T1000 (cell line): ENCODE measurements around the gene PKN1.
A peak's percentile ranks its signal among the peaks of the same experiment; 100 is the strongest.
"Not testable (repeated sequence)": the region's sequence is repeated elsewhere in the genome, so short reads cannot be mapped to it uniquely, and the experiment has no call there.

ENCODE experiments used
- DNase-seq: peaks from one replicate; lab custom pipeline; 2025; ENCODE audit warnings: mixed read lengths; lab: John Stamatoyannopoulos, UW

The PKN1 gene

DNA sequence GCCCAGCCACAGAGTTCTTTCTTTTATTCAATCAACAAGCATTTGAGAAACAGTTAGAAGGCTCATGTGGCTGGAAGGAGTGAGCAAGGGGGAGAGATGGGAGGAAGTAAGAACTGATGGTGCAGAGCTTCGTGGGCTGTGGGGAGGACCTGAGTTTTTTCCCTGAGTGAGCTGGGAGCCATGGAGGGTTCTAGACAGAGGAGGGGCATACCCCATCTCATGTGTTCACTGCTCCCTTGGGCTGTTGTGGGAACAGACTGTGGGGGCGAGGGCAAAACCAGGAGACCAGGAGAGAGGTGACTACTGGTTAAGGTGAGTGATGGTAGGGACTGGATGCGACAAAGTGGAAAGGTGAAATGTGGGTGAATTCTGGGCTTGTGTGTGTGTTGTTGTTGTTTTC is 2.4 kb upstream of the PKN1 start:
- DNase-seq: no peak

DNA sequence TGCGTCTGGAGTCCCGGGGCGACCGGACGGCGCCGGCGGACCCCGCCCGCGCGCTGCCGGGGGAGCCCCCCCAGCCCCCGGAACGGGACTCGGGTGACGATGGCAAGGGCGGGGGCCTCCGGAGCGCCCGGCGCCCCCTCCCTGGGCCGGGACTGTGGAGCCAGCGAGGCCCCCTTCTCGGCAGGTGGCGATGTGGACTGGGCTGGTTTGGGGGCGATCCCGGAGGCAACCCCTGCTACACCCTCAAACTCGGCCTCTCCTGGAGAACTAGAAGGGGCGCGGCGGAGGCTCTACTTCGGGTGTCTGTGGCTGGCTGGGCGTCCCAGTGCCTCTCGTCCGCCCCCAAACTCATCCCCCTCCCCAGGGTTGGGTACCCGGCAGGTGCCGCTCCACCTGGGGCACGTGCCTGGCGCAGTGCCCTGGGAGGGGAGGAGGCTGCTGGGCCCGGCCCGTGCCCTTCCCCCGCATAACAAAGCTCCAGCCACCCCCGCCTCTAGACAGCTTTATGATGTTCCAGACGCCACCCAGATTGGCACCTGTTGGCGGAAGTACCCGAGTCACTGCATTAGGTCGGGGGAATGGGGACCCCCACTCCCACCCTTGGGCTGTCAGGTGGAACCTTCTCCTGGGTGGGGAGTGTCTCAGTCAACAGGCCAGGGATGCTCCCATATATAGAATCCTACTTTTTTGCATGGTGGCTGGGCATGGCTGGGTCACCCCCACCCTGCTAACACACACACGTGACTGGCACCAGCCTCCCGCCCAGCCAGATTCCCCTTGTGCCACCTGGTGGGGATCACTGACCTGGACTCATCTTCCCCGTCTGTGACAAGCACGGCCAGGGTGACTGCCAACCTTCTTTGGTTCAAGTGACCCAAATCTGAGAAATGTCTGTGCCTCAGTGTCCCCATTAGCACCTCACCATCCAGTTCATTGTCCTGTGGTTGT is 722 bp downstream of the PKN1 start:
- no peak for DNase-seq

DNA sequence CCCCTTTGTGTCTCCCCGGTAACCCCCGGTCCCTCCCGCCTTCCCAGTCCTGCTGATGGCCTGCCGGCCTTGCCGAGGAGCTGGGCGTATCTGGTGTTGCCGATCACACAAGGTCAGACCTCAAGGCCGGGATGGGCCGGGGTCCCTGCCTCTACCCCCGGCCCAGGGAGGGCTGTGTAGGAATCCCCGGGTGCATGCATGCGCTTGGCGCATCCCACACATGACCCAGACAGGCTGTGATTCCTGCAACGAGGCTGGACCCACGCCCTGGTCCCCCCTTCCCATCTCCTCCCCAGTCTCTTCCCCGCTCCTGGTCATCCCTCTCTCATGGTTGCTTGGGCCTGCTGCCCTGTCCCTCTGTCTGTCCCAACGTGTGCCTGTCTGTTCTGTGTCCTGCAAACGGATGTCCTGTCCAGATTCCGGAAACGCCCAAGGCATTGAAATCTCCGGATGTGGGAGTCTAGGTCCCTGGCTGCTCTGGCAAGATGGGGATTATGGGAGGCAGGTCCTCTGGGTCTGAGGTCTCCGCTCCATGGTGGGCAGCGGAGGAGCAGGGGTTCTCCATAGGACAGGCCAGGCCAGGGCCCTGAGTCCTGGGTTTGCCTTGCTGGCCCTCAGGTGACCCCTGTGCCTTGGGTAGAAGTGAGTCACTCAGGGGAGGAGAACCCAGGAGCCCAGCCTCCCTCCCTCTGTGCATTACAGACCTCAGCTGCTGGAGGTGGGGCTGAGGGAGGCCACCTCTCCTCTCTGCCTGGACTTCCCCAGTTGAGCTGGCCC is 1.6 kb downstream of the PKN1 start:
- no peak for DNase-seq

DNA sequence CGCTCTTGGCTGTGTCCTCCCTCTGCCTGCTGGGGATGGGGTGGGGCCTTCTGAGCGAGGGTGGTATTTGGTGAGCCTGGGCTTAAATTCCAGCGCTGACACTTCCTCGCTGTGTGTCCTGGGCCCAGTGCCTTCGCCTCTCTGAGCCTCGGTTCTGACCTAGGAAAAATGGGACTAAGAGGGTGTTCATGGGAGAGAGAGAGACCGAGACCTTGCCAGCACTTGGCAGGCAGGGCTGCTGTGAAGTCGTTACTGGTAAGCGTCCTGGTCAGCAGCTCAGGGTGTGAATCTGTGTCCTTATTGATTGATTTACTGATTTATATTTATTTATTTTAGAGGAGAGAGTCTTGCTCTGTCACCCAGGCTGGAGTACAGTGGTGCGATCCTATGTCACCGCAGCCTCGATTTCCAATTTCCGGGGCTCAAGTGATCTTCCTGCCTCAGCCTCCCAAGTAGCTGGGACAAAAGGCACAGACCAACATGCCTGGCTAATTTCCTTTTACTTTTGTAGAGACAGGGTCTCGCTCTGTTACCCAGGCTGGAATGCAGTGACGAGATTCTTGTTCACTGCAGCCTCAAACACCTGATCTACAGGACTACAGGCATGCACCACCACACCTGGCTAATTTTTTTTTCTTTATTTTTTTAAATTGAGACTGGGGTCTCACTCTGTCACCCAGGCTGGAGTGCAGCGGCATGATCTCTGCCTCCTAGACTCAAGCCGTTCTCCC is 2.4 kb downstream of the PKN1 start:
- no peak for DNase-seq

DNA sequence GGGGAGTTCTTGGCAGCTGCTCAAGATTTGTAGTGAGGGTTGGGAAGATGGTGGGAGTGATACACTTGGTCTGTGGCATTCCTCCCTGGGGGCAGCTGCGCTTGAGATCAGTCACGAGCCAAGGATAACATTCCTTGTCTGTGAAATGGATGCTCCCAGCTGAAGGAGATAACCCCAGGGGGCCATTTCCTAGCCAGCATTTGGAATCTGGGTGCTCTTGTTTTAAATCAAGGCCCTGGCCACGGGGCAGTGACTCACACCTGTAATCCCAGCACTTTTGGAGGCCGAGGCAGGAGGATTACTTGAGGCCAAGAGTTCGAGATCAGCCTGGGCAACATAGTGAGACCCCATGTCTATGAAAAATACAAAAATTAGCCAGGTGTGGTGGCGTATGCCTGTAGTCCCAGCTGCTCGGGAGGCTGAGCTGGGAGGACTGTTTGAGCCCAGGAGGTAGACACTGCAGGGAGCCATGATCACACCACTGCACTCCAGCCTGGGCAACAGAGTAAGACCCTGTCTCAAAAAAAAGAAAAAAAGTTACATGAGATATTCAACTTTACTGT is 4.6 kb downstream of the PKN1 start:
- DNase-seq: no peak

DNA sequence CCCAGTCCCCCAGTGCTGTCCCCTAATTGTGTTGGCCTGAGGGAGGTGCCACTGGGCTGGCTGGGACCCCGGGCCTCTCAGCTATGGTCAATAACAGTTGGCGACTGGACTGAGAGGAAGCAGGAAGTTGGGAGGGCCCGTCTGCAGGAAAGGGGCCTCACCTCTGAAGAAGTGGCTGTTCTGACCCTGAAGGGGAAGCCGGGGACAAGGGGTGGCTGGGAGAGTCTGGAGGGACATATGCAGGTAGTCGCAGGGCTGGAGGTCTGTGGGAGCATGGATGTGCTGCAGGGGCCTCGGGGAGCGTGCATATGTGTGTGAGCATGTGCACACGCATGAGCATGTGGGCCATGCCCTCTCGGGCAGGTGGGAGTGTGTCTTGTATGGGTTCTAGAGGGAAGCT is 5.9 kb downstream of the PKN1 start:
- DNase-seq: no peak

DNA sequence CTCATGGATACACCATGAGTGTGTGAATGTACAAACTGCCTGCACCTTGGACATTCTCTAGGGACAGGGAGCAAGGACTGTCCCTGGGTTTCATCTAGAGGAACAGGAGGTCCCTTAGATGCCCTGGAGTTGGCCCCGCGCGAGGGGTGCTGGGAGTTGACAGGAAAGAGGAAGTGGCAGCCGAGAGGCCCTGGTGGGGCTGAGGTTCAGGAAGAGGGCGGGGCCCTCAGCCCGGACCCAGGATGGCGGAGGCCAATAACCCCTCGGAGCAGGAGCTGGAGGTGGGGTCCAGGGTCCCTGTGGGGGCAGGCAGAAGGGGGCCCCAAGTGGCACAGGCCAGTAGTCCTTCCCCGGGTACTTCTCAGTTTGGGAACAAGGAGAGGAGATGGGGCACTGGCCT is 6.9 kb downstream of the PKN1 start:
- DNase-seq: no peak

DNA sequence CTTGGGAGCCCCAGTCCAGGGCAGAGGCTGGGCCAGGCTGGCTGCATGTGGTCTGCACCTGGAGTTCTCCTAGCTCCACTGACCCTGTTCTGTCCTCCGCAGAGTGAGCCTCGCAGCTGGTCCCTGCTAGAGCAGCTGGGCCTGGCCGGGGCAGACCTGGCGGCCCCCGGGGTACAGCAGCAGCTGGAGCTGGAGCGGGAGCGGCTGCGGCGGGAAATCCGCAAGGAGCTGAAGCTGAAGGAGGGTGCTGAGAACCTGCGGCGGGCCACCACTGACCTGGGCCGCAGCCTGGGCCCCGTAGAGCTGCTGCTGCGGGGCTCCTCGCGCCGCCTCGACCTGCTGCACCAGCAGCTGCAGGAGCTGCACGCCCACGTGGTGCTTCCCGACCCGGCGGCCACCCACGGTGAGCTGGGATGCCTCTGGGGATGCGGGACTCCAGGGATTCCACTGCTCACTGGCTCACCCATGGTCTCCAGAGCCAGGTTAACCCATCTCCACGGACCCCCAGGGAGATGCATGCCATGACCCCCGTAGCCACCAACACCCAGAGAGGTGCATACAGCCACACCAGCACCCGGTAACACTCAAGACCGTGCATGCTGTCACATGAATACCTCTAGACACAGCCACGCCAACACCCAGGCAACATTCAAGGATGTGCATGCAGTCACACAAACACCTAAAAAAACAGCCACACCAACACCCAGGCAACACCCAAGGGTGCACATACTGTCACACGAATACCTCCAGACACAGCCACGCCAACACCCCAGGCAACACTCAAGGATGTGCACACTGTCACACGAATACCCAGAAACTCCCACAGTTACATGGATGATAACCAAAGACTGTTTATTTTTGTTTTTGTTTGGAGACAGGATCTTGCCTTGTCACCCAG is 8.2 kb downstream of the PKN1 start:
- no peak for DNase-seq

DNA sequence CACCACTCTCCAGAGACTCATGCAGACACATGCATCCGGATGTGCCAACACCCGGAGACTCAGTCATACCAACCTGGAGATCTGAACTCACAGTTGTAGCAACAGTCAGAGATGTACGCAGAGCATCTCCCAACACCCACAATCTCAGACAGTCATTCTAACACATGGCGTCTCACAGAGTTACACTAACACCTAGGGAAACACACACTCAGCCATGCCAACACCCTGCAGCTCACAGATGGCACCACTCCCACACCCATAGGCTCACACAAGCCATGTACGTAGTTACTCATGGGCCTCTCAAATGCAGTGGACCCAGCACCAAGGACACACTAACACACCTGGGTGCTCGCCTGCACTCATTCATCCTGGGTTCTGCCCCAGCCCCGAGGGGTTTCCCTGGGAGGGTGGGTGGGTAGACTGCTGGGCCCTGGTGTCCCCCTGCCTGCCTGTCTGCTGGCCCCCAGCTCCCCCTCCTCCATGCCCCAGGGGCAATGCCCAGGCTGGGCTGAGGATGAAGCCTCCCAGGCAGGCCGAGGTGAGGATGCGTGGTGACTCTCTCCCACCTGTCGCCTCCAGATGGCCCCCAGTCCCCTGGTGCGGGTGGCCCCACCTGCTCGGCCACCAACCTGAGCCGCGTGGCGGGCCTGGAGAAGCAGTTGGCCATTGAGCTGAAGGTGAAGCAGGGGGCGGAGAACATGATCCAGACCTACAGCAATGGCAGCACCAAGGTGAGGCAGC is 10.0 kb downstream of the PKN1 start:
- no peak for DNase-seq

DNA sequence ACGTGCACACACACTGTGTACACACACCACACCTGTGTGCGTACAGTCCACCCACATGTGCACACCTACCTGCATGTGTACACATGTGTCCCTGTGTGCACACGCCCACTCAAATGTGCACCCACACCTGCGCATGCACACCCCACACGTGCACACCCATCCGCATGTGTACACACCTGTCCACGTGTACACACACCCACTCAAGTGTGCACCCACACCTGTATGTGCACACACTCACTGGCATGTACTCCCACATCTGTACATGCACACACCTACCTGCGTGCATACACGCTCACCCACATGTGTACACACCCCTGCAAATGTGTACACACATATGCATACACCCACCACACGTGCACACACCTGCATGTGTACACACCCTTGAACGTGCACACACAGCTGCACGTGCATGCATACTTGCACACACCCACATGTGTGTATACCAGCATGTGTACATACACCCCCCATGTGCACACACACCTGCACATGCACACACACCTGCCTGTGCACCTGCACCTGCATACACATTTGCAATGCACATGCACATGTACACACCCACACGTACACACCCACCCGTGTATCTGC is 10.6 kb downstream of the PKN1 start:
- DNase-seq: no peak

DNA sequence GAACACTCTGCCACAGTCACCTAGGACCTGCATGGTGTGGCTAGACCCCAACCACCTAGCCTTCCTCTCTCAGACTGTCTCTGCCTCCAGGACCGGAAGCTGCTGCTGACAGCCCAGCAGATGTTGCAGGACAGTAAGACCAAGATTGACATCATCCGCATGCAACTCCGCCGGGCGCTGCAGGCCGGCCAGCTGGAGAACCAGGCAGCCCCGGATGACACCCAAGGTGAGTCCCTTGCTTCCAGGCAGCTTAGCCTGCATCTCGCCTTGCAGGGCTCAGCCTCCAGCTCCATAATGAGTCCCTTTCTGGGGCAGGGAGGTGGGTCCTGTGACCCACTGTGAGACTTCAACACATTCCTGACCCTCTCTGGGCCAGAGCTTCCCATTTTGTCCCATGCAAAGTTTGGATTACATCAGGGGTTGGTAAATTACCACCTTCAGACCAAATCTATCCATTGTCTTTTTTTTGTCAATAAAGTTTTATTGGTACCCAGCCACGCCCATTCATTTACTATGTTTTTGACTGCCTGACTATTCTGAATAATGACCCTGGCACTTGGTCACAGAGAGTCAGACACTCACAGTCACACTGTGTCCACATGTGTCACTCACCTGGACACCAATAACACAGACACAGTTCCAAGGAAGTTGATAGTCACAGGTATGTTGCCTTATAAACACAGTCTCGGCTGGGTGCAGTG is 13.4 kb downstream of the PKN1 start:
- DNase-seq: no peak

DNA sequence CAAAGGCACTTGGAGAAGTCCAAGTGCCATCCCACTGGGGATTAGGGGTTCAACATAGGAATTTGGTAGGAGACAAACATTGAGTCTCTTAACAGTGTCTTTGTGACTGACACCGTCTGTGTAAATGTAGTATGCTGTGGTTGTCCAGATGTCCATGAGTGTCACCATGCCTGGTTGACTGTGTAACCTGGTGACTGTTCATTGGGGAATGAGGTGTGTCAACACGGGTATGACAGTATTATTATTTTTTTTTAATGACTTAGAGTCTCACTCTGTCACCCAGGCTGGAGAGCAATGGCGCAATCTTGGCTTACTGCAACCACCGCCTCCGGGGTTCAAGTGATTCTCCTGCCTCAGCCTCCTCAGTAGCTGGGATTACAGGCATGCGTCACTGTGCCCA is 16.2 kb downstream of the PKN1 start:
- DNase-seq: no peak

DNA sequence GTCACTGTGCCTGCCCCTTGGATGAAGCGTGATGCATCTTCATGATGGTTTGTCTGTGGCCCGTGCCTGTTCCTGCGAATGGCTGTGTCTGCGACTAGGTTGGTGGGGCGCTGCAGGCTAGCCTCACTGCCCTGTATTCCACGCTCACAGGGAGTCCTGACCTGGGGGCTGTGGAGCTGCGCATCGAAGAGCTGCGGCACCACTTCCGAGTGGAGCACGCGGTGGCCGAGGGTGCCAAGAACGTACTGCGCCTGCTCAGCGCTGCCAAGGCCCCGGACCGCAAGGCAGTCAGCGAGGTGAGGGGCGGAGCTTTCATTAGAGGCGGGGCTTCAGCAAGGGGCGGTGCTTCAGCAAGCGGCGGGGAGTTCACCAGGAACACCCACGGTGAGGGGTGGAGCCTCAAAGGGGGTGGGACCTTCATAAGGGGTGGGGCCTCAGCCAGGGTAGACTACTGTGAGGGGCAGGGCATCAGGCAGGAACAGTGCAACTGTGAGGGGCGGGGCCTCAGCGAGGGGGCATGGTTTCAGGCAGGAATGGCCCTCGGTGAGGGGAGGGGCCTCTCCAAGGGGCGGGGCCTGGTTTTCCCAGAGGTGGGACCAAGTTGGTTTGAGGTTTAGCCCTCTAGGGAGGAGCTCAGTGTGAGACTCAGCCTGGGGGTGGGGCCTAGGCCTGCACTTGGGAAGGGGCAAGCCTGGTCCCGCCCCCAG is 17.2 kb downstream of the PKN1 start:
- peak; percentile 39 for DNase-seq

DNA sequence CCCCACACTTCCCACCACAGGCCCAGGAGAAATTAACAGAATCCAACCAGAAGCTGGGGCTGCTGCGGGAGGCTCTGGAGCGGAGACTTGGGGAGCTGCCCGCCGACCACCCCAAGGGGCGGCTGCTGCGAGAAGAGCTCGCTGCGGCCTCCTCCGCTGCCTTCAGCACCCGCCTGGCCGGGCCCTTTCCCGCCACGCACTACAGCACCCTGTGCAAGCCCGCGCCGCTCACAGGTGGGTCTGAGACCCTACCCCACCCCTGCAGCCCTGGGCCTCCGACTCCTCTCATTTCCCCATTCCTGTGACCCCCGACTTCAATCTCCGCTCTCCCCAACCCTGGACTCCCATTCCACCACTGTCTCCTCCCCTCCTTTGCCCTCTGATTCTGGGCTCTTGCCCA is 17.8 kb downstream of the PKN1 start:
- no peak for DNase-seq

DNA sequence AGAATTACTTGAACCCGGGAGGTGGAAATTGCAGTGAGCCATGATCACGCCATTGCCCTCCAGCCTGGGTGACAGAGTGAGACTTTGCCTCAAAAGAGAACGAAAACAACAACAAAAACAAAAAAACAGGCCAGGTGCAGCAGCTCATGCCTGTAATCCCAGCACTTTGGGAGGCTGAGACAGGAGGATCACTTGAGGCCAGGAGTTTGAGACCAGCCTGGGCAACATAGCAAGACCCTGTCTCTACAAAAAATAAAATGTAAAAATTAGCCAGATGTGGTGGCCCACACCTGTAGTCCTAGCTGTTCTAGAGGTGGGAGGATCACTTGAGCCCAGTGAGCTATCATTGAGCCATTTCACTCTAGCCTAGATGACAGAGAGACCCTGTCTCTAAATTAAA is 19.2 kb downstream of the PKN1 start:
- not testable (repeated sequence) for DNase-seq

DNA sequence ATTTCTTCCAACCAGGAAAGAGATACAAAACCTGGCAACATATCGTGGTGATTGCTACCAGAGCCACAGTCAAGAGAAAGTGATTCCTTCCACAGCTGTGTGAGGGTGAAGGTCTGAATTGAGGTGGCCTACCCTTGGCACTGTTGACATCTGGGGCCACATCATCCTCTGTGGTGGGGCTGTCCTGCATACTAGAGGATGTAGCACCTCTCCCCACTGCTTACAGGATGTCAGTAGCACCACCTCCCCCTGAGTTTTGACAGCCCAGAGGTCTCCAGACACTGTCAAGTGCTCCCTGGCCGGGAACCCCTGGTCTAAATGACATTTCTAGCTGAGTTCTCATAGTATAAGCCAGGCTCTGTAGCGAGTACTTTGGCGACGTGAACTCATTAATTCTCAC is 26.6 kb downstream of the PKN1 start:
- no peak for DNase-seq

DNA sequence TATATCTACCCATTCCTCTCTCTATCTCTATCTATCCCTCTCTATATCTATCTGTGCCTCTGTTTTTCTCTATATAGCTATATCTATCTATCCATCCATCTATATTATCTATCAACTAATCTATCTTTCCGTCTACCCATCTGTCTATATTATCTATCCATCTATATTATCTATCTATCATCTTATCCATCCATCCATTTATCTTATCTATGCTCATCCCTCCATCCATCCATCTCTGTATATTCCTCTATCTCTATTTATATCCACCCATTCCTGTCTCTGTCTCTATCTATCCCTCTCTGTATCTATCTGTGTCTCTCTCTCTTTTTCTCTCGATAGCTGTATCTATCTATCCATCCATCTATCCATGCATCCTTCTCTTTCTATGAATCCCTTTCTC is 27.8 kb downstream of the PKN1 start:
- no peak for DNase-seq

DNA sequence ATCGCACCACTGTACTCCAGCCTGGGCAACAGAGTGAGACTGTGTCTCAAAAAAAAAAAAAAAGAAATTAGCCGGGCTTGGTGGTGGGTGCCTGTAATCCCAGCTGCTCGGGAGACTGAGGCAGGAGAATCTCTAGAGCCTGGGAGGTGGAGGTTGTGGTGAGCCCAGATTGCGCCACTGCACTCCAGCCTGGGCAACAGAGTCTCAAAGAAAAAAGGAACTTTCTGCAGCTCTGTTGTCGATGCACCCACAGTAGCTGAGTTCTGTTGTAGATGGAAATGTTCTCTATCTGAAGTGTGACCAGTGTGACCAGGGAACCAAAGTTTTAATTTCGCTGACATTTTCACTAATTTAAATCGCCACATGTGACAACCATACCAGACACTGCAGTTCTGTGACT is 29.3 kb downstream of the PKN1 start:
- DNase-seq: not testable (repeated sequence)

DNA sequence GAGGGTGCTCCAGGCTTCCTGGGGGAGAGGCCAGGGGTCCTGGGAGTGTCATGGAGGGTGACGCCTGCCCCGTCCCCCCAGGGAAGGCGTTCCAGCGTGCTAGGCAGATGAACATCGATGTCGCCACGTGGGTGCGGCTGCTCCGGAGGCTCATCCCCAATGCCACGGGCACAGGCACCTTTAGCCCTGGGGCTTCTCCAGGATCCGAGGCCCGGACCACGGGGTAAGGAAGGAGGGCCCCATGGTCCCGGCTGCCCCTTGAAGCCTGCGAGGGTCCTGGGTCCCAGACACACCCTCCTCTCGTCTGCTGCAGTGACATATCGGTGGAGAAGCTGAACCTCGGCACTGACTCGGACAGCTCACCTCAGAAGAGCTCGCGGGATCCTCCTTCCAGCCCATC is 30.6 kb downstream of the PKN1 start:
- no peak for DNase-seq
